ENCODE results near the gene FBXL7. TPM values are rescaled to one million over a fixed set of nuclear protein-coding genes. Genes with fewer than 3 reads are reported as not detected.

Gene FBXL7
- total RNA-seq, 4 donors from 2014 or later: 9.5 to 25.2 (median 16.0) TPM

GRCh38 chr5:15538516-15538915 lies 38.5 kb downstream of the FBXL7 start:
- no peak for TF ChIP-seq CTCF (IDR thresholded peaks at IDR 0.05; ENCODE audit: low read depth)

- TF ChIP-seq CTCF (IDR thresholded peaks at IDR 0.05; ENCODE audit: low read depth): no peak
Observed at GRCh38 chr5:15539951-15540350, 40.0 kb downstream of the FBXL7 start.

GRCh38 chr5:15544039-15544438 lies 44.1 kb downstream of the FBXL7 start:
- no peak for TF ChIP-seq CTCF (IDR thresholded peaks at IDR 0.05; ENCODE audit: low read depth)

- no peak for TF ChIP-seq CTCF (IDR thresholded peaks at IDR 0.05; ENCODE audit: low read depth)
Observed at GRCh38 chr5:15545082-15545481, 45.1 kb downstream of the FBXL7 start.

GRCh38 chr5:15547261-15547839 lies 47.4 kb downstream of the FBXL7 start:
- TF ChIP-seq CTCF (IDR thresholded peaks at IDR 0.05; ENCODE audit: low read depth): no peak

- TF ChIP-seq CTCF (IDR thresholded peaks at IDR 0.05; ENCODE audit: low read depth): no peak
Observed at GRCh38 chr5:15549961-15550360, 50.0 kb downstream of the FBXL7 start.

GRCh38 chr5:15550502-15551112 lies 50.6 kb downstream of the FBXL7 start:
- TF ChIP-seq CTCF (IDR thresholded peaks at IDR 0.05; ENCODE audit: low read depth): no peak

All from subcutaneous adipose tissue (tissue), 4 donors.